ENCODE data around the gene NXT1. TPM values are rescaled to one million over a fixed set of nuclear protein-coding genes. Genes with fewer than 3 reads are reported as not detected.

NXT1 gene
- total and polyA plus RNA-seq, 2 donors (not counting 1 experiment from before 2014, with no cell fraction given): 14.1 to 17.2 TPM

DNA sequence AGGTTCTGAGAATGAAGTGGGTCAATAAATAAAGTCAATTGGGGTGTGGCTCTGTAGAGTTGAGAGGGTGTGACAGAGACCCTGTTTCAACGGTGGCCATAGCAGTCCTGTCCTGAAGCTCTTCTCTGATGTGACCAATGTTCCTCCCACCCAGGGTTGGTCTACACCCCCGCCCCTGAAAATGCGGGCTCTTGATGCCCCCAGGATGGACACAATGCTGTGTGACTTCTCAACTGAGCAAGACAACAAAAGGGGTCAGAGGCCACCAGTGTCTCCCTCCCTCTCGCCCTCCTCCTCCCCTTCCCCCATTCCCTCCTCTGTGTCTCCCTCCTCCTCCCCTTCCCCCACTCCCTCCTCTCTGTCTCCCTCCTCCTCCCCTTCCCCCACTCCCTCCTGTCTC, 41.7 kb upstream of the NXT1 start:
- TF ChIP-seq CTCF (conservative IDR thresholded peaks at IDR 0.05 in 1 of 2, IDR thresholded peaks at IDR 0.05 in 1 of 2; ENCODE audit: low read depth in 1 of 2, low read length in 2 of 2) (no peak), EZH2 (IDR thresholded peaks at IDR 0.05; ENCODE audit: low read length, missing control alignments) (no peak)
- no peak for DNase-seq (ENCODE audit: low read depth in 2 of 2)

GRCh38 chr20:23309781-23310180, 40.8 kb upstream of the NXT1 start:
- no peak overlapping the region for H3K27ac ChIP-seq (ENCODE audit: insufficient read depth, low read length)
- no peak for TF ChIP-seq CTCF (conservative IDR thresholded peaks at IDR 0.05 in 1 of 2, IDR thresholded peaks at IDR 0.05 in 1 of 2; ENCODE audit: low read depth in 1 of 2, low read length in 2 of 2)
- TF ChIP-seq EZH2 (IDR thresholded peaks at IDR 0.05; ENCODE audit: low read length, missing control alignments): no peak
- H3K27me3 ChIP-seq (ENCODE audit: control insufficient read depth, insufficient read depth, low read length): no peaks in the 10 kb centered on the region
- DNase-seq (ENCODE audit: low read depth in 2 of 2): no peak
- H3K4me1 ChIP-seq (ENCODE audit: control insufficient read depth, extremely low read depth, insufficient read depth, low read length): no peaks in the 10 kb centered on the region
- H2AFZ ChIP-seq (ENCODE audit: low read length): no peak overlapping the region
- no peaks in the 10 kb centered on the region for H3K79me2 ChIP-seq (ENCODE audit: control insufficient read depth, insufficient read depth, low read length)
- H3K4me2 ChIP-seq (ENCODE audit: extremely low read depth, insufficient read depth, low read length): no peak overlapping the region
- H3K4me3 ChIP-seq (replicated peaks in 1 of 4; ENCODE audit: control extremely low read depth in 1 of 4, insufficient read depth in 1 of 4, low read depth in 3 of 4, low read length in 4 of 4): no peak overlapping the region
- H3K36me3 ChIP-seq (ENCODE audit: control insufficient read depth, insufficient read depth, low read length): no peaks in the 10 kb centered on the region
- H3K9ac ChIP-seq (ENCODE audit: insufficient read depth, low read length): no peak overlapping the region
- no peaks in the 10 kb centered on the region for H4K20me1 ChIP-seq (ENCODE audit: control insufficient read depth, extremely low read depth, insufficient read depth, low read length)
- no peaks in the 10 kb centered on the region for H3K9me3 ChIP-seq (ENCODE audit: control insufficient read depth, insufficient read depth, low read depth, low read length)

More for the DNA sequence above, 41.7 kb upstream of the NXT1 start:
- no peak overlapping the region for H3K4me2 ChIP-seq (ENCODE audit: extremely low read depth, insufficient read depth, low read length)
- no peak overlapping the region for H2AFZ ChIP-seq (ENCODE audit: low read length)
- no peak overlapping the region for H3K9ac ChIP-seq (ENCODE audit: insufficient read depth, low read length)
- H3K4me1 ChIP-seq (ENCODE audit: control insufficient read depth, extremely low read depth, insufficient read depth, low read length): no peaks in the 10 kb centered on the region
- H3K4me3 ChIP-seq (replicated peaks in 1 of 4; ENCODE audit: control extremely low read depth in 1 of 4, insufficient read depth in 1 of 4, low read depth in 3 of 4, low read length in 4 of 4): no peak overlapping the region
- no peaks in the 10 kb centered on the region for H3K36me3 ChIP-seq (ENCODE audit: control insufficient read depth, insufficient read depth, low read length)
- no peaks in the 10 kb centered on the region for H3K79me2 ChIP-seq (ENCODE audit: control insufficient read depth, insufficient read depth, low read length)
- H3K27ac ChIP-seq (ENCODE audit: insufficient read depth, low read length): no peak overlapping the region
- no peaks in the 10 kb centered on the region for H3K9me3 ChIP-seq (ENCODE audit: control insufficient read depth, insufficient read depth, low read depth, low read length)
- H4K20me1 ChIP-seq (ENCODE audit: control insufficient read depth, extremely low read depth, insufficient read depth, low read length): no peaks in the 10 kb centered on the region
- H3K27me3 ChIP-seq (ENCODE audit: control insufficient read depth, insufficient read depth, low read length): no peaks in the 10 kb centered on the region

GRCh38 chr20:23311947-23312506, 38.6 kb upstream of the NXT1 start:
- DNase-seq (ENCODE audit: low read depth in 2 of 2): no peak
- Histone ChIP-seq H4K20me1 (ENCODE audit: control insufficient read depth, extremely low read depth, insufficient read depth, low read length) (no peaks in the 10 kb centered on the region), H3K36me3 (ENCODE audit: control insufficient read depth, insufficient read depth, low read length) (no peaks in the 10 kb centered on the region), H3K27me3 (ENCODE audit: control insufficient read depth, insufficient read depth, low read length) (peaks cover 2% of the 10 kb centered on the region), H3K9me3 (ENCODE audit: control insufficient read depth, insufficient read depth, low read depth, low read length) (no peaks in the 10 kb centered on the region), H3K27ac (ENCODE audit: insufficient read depth, low read length) (no peak overlapping the region), H3K4me2 (ENCODE audit: extremely low read depth, insufficient read depth, low read length) (no peak overlapping the region), H3K9ac (ENCODE audit: insufficient read depth, low read length) (no peak overlapping the region), H2AFZ (ENCODE audit: low read length) (no peak overlapping the region), H3K4me1 (ENCODE audit: control insufficient read depth, extremely low read depth, insufficient read depth, low read length) (no peaks in the 10 kb centered on the region), H3K79me2 (ENCODE audit: control insufficient read depth, insufficient read depth, low read length) (no peaks in the 10 kb centered on the region), H3K4me3 (replicated peaks in 1 of 4; ENCODE audit: control extremely low read depth in 1 of 4, insufficient read depth in 1 of 4, low read depth in 3 of 4, low read length in 4 of 4) (no peak overlapping the region)
- TF ChIP-seq CTCF (conservative IDR thresholded peaks at IDR 0.05 in 1 of 2, IDR thresholded peaks at IDR 0.05 in 1 of 2; ENCODE audit: low read depth in 1 of 2, low read length in 2 of 2) (no peak), EZH2 (IDR thresholded peaks at IDR 0.05; ENCODE audit: low read length, missing control alignments) (no peak)
